ENCODE measurements around the gene CBX4. TPM values are rescaled to one million over a fixed set of nuclear protein-coding genes. Genes with fewer than 3 reads are reported as not detected.

Gene CBX4
- total and polyA plus RNA-seq, 2 of the 13 experiments (the other 11 are each of a cell fraction or from before 2014, with no cell fraction given) = 25.8 to 50.8 TPM

DNA sequence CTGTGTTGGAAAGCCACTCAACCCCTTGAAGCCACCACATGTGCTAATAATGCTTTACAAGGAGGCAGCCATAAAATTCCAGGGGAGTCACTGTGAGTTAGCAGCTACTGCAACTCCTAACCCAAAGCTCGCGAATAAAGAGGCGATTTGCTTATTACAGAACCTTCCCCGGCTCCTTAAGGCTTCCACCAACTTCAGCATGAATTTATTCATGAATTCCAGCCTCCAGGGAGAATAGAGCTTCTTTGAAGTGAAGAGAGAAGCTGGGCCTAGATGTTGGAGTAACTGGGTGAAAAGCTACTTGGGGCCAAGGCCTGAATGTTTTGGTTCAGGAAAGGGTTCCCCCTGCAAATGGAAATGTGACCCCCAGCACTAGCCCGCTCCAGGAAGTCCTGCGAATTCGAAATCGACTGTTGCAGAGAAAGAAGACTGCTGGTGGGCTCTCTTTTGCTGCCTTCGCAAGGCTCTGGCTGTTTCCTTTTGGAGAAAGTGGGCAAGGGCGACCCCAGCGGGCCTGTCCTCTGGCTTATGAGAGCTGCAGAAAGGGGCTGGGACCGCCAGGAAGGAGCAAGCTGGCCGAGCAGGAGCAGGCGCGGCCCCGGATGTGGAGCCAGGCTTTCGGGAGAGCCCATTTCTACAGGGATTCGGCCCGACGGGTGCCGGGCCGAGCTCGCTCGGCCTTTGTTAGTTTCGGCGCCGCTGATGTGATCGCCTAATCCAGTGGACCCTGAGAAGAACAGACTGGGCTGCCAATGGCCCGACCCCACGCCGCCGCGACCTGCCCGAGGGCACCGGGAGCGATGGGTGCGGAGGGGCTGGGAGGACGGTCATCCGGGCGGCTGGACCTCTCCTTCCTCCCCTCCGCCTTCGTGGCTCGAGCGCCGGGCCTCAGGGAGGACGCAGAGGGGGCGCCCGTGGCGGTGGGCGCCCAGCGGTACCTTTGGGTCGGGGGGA is 50.0 kb downstream of the CBX4 start (continued):
- TF ChIP-seq ZNF761 (CRISPR knock-in tag; conservative IDR thresholded peaks at IDR 0.05) (no peak; the same call in 1 of the 2 replicates), ZNF367 (CRISPR knock-in tag; IDR thresholded peaks at IDR 0.05; ENCODE audit: borderline replicate concordance) (no peak), SCMH1 (CRISPR knock-in tag; IDR thresholded peaks at IDR 0.05; ENCODE audit: borderline replicate concordance) (no peak), ZNF501 (CRISPR knock-in tag; IDR thresholded peaks at IDR 0.05) (0 out of 2 replicates have a peak, but pooled peaks have one; percentile 26), NFKBIZ (CRISPR knock-in tag; IDR thresholded peaks at IDR 0.05) (0 out of 2 replicates have a peak, but pooled peaks have one; percentile 26), AHR (CRISPR knock-in tag; IDR thresholded peaks at IDR 0.05) (no peak), GATAD2A (CRISPR knock-in tag; IDR thresholded peaks at IDR 0.05) (no peak), PCBP2 (optimal IDR thresholded peaks at IDR 0.05; ENCODE audit: low read depth, low read length, poor library complexity, severe bottlenecking) (no peak), ASH2L (IDR thresholded peaks at IDR 0.05; ENCODE audit: insufficient read length, low read depth, low read length) (no peak), KAT2B (IDR thresholded peaks at IDR 0.05; ENCODE audit: borderline replicate concordance, low read depth, low read length) (no peak), ZNF816 (CRISPR knock-in tag; IDR thresholded peaks at IDR 0.05; ENCODE audit: borderline replicate concordance) (no peak), ZNF331 (CRISPR knock-in tag; IDR thresholded peaks at IDR 0.05) (no peak), ZNF782 (CRISPR knock-in tag; IDR thresholded peaks at IDR 0.05; ENCODE audit: borderline replicate concordance) (no peak), ZEB1 (IDR thresholded peaks at IDR 0.05; ENCODE audit: insufficient replicate concordance, low read depth) (no peak), ZFY (CRISPR knock-in tag; IDR thresholded peaks at IDR 0.05) (no peak)
- TF ChIP-seq, protein P1, sequence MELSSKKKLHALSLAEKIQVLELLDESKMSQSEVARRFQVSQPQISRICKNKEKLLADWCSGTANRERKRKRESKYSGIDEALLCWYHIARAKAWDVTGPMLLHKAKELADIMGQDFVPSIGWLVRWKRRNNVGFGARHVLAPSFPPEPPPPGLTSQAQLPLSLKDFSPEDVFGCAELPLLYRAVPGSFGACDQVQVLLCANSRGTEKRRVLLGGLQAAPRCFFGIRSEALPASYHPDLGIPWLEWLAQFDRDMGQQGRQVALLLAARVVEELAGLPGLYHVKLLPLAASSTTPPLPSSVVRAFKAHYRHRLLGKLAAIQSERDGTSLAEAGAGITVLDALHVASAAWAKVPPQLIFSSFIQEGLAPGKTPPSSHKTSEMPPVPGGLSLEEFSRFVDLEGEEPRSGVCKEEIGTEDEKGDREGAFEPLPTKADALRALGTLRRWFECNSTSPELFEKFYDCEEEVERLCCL (CRISPR knock-in tag; IDR thresholded peaks at IDR 0.05; ENCODE audit: borderline replicate concordance) = no peak
- TF ChIP-seq, protein P2, sequence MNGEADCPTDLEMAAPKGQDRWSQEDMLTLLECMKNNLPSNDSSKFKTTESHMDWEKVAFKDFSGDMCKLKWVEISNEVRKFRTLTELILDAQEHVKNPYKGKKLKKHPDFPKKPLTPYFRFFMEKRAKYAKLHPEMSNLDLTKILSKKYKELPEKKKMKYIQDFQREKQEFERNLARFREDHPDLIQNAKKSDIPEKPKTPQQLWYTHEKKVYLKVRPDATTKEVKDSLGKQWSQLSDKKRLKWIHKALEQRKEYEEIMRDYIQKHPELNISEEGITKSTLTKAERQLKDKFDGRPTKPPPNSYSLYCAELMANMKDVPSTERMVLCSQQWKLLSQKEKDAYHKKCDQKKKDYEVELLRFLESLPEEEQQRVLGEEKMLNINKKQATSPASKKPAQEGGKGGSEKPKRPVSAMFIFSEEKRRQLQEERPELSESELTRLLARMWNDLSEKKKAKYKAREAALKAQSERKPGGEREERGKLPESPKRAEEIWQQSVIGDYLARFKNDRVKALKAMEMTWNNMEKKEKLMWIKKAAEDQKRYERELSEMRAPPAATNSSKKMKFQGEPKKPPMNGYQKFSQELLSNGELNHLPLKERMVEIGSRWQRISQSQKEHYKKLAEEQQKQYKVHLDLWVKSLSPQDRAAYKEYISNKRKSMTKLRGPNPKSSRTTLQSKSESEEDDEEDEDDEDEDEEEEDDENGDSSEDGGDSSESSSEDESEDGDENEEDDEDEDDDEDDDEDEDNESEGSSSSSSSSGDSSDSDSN (CRISPR knock-in tag; IDR thresholded peaks at IDR 0.05) = 0 out of 2 replicates have a peak, but pooled peaks have one; percentile 68
- TF ChIP-seq, protein P3, sequence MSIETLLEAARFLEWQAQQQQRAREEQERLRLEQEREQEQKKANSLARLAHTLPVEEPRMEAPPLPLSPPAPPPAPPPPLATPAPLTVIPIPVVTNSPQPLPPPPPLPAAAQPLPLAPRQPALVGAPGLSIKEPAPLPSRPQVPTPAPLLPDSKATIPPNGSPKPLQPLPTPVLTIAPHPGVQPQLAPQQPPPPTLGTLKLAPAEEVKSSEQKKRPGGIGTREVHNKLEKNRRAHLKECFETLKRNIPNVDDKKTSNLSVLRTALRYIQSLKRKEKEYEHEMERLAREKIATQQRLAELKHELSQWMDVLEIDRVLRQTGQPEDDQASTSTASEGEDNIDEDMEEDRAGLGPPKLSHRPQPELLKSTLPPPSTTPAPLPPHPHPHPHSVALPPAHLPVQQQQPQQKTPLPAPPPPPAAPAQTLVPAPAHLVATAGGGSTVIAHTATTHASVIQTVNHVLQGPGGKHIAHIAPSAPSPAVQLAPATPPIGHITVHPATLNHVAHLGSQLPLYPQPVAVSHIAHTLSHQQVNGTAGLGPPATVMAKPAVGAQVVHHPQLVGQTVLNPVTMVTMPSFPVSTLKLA (IDR thresholded peaks at IDR 0.05) = no peak
- TF ChIP-seq, protein P4, sequence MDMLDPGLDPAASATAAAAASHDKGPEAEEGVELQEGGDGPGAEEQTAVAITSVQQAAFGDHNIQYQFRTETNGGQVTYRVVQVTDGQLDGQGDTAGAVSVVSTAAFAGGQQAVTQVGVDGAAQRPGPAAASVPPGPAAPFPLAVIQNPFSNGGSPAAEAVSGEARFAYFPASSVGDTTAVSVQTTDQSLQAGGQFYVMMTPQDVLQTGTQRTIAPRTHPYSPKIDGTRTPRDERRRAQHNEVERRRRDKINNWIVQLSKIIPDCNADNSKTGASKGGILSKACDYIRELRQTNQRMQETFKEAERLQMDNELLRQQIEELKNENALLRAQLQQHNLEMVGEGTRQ (IDR thresholded peaks at IDR 0.05; ENCODE audit: low read depth, low read length) = no peak
- TF ChIP-seq, protein P4 (CRISPR knock-in tag; IDR thresholded peaks at IDR 0.05; ENCODE audit: borderline replicate concordance) = no peak
